HG02798 (cell line): Measurements from ENCODE around the gene SLPI.

Source experiments
- ATAC-seq: cut with Tn5 transposase; IDR thresholded peaks from one replicate; pipeline ENCODE4 v1.9.1; 2021; ENCODE audit warnings: mild to moderate bottlenecking; ENCODE audit not compliant: unreplicated experiment, poor library complexity

SLPI gene

GRCh38 chr20:45254383-45255262 is at the start of gene SLPI:
SLPI (minus strand) TSS chr20:45254564; CDS start chr20:45254543, 21 bp downstream.
- ATAC-seq = no peak

DNA sequence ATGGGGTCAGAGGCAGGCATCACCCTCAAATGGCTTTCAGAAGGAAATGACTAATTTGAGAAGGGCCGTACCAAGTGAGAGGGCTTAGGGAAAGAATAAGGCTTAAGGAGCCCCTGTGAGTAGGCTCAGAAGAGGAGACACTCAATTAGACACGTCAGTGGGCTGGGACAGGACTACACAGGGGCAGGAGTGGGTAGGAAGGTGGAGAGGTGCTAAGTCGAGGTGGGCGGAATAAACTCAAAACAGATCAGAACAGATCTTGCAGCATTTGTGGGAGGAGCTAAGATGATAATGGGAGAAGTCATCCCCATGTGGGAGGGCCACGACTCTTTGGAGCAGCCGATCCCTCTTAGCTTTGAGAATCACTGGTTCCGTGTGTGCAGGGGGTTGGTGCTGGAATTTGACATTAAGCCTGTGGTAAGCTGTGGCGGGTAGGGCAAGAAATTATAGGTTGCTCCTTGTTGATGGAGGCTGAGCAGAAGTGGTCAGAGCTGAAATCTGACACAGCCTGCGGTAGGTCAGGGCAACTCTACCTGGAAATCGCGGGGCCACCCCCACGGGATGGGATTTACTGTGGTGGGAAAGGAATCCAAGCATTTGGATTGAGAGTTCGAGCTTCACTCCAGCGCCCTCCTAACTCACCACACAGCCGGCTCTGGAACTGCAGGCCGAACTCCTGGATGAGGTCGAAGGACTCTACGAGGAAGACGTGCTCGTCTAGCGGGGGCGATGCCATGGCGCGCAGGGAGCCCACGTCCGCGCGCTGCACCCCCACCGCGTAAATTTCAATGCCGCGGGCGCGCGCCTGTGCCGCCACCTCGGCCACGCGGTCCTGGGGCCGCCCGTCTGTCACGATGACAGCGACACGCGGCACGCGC is 49.5 kb upstream of the SLPI start:
- ATAC-seq = no peak

- no peak for ATAC-seq
Observed at GRCh38 chr20:45301824-45302271, 47.5 kb upstream of the SLPI start.

- ATAC-seq = peak; percentile 60
Observed at GRCh38 chr20:45300961-45301360, 46.6 kb upstream of the SLPI start.

- ATAC-seq = no peak
Observed at GRCh38 chr20:45299786-45300185, 45.4 kb upstream of the SLPI start.

DNA sequence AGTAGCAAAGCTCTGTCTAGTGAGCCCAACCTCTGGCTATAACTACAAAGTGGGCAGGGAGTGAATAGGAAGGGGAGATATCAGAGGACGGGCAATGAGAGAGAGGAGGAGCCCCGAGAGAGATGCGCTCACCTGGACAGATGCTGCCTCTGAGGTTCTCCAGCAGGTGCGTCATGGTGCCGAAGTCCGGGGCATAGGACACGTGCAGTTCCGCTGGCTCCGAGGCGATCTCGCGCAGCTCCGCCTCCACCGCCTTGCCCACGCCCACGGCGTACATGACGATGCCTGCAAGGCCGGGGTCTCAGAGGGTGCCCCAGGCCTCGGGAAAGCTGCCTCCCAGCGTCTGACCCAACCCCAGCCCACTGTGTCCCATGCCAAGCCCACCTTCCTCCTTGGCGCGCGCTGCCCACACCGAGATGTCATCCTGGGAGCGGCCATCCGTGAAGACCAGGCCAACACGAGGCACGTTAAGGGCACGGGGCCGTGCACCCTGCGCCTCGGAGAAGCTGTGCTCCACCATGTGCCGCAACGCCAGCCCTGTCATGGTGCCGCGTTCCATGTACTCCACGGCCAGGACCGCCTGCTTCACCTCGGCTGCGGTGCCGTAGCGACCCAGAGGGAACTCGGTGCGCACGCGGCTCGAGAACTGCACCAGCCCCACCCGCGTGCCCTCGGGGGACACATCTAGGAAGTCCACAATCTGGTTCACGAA is 43.6 kb upstream of the SLPI start:
- no peak for ATAC-seq

- ATAC-seq = no peak
Observed at GRCh38 chr20:45294659-45295058, 40.3 kb upstream of the SLPI start.

GRCh38 chr20:45294003-45294368 is 39.6 kb upstream of the SLPI start:
- ATAC-seq = no peak

DNA sequence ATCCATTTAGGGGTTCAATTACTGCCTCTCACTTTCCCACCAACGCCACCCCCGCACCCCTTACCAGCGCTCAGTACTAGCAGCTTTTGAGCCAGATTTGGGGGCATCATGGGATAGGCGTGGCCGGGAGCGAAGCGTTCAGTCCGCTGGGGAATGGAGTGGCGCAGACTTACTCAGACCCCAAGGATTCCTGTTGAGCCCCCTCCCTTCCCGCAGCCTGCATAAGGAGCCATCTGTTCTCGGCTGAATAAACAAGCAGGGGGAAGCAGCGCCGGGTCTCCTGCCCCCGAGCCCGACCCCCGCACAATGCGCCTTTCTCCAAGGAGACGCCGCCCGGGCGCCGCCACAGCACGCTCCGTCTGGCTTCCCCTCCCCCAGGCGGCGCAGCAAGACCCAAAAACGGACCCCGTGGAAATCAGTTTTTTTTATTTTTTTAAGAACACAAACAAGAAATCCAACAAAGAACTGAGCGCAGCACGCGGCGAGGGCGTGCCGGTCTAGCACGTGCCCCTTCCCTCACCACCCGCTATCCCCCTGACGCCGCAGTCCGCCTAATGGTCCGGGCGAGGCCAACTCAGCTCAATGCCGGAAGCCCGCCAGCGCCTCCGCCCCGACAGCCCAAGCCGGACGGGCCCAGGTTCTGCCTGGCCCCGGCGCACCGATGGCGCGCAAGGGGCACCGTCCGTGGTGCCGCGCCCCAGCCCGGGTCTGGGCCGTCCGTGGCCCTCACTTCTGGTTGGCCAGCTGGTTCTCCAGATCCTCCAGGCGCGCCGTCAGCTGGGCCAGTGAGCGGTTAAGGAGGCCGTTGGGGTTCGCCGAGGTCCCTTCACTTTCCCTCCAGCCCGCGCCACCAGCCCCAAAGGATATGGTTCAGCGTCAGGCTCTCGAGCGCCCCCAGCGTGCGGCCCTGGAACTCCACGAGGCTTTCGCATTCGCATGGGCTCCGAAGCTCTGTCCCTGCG is 39.0 kb upstream of the SLPI start:
- ATAC-seq = peak; percentile 63

GRCh38 chr20:45292343-45292742 is 38.0 kb upstream of the SLPI start:
- ATAC-seq = no peak

- no peak for ATAC-seq
Observed at GRCh38 chr20:45291526-45291925, 37.2 kb upstream of the SLPI start.

- ATAC-seq = no peak
Observed at GRCh38 chr20:45290677-45291355, 36.5 kb upstream of the SLPI start.

DNA sequence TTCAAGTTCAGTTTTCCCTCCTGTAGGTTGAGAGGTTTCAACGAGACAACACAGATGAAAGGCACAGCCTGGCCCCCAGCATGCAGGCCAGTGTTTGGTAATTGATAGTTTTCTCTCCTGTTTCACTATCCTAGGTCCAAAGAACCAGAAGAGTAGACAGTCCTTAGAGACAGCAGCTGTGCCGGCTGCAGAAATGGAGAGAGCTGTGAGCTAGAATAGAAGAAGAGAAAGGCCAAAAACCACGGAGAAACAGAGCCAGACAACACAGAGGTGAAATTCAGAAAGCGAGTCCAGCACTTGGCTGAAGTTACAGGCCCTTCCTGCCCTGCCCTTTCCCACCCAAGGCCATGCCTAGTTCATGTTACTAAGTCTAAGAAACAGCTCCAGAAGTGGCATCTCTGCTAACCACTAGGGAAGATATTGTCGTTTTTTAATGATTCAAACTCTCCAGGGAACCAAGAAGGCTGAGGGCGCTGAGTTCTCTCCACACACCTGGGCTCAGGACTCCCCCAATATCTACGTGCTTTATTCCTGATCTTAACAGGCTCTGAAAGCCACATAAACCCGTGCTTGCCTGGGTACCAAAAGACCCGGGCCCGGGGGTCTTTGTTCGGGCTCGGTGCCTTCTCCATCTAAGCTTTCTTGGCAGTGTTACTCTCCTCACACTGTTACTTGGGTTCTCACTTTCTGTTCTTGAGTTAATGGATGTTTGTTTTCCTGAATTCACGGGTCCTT is 35.7 kb upstream of the SLPI start:
- no peak for ATAC-seq

- ATAC-seq = no peak
Observed at GRCh38 chr20:45288860-45289259, 34.5 kb upstream of the SLPI start.

DNA sequence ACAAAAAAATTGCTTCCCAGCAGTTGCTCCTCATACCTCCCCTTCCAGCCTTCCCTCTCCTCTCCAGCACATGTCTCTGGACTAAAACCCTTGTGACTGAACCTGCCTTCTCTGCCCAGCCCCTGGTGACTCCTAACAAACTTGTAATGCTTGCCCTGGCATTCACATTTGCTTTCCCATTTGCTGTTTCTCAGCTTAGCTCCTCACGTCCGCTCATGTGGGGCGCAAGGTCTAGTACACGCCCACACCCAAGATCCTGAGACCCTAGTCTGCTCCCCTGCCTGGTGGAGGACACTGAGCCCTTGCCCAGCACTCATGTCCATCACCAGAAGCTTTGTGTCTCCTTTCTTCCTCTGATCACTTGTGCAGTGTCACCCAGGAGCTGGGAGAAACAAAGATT is 34.0 kb upstream of the SLPI start:
- no peak for ATAC-seq

GRCh38 chr20:45283551-45284057 is 29.2 kb upstream of the SLPI start:
- ATAC-seq = no peak

DNA sequence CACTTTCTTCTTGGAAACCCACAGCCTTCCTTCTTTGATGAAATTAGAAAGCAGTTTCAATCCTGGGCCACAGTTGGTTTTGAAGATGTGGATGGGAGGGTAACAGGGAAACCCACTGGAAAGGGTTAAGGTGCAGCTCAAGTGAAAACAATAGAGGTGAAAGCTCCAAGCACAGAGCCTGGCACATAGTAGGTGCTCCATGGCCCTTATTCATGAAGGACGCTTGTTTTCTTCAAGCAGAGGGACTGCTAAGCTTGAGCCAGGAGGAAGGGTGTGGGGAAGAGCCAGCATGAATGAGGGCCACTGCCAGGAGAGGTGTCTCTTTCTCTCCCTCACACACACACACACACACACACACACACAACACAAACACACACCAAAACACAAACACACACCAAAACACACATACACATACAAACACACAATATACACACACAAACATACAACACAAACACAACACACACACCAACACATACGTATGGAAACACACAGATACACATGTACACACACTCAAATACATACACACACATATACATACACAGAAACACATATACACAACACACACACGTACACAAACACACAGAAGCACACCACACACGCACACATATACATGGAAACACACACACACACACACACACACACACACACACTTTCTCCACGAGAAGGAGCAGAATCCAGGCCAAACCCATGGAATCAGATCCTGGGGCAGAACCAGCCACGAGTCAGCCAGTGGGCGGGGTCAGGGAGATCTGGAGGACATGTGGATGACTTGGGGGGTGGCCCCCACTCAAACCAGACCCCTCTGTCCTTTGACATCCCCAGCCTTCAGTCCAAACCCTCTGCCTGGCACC is 28.6 kb upstream of the SLPI start:
- ATAC-seq = no peak
